MM.1S (cell line): ENCODE results near the gene IPCEF1.

Source experiments
- DNase-seq: peaks from one replicate; pipeline ENCODE4 v3.0.0-alpha.2; 2015
- H2AFZ ChIP-seq: fragments of 300-600 bp; sonication (generic); 2 replicates; pipeline ENCODE4 v1.6.0; 2016; ENCODE audit warnings: antibody characterized with exemption, low read length
- H3F3A ChIP-seq: fragments of 300-600 bp; sonication (generic); 2 replicates; pipeline ENCODE4 v1.6.1; 2016; ENCODE audit warnings: mild to moderate bottlenecking, antibody characterized with exemption, low read length, moderate library complexity, mixed read lengths; ENCODE audit not compliant: insufficient read depth
- H3K27ac ChIP-seq: fragments of 300-600 bp; sonication (generic); 2 replicates; pipeline ENCODE4 v1.5.1; 2016; ENCODE audit warnings: mild to moderate bottlenecking, low read length
- H3K27me3 ChIP-seq: fragments of 300-600 bp; sonication (generic); replicated peaks from 2 replicates; pipeline ENCODE4 v1.6.0; 2016; ENCODE audit warnings: low read length; ENCODE audit not compliant: insufficient read depth
- H3K36me3 ChIP-seq: fragments of 300-600 bp; sonication (generic); replicated peaks from 2 replicates; pipeline ENCODE4 v1.6.1; 2016; ENCODE audit warnings: mild to moderate bottlenecking, low read length, mixed read lengths; ENCODE audit not compliant: insufficient read depth
- H3K4me1 ChIP-seq: fragments of 300-600 bp; sonication (generic); 2 replicates; pipeline ENCODE4 v1.6.1; 2016; ENCODE audit warnings: low read length, mixed read lengths
- H3K4me2 ChIP-seq: fragments of 300-600 bp; sonication (generic); 2 replicates; pipeline ENCODE4 v1.6.0; 2016; ENCODE audit warnings: low read depth, low read length
- H3K4me3 ChIP-seq: fragments of 300-600 bp; sonication (generic); 2 replicates; pipeline ENCODE4 v1.5.1; 2016; ENCODE audit warnings: low read length, mixed read lengths
- H3K79me2 ChIP-seq: fragments of 300-600 bp; sonication (generic); 2 replicates; pipeline ENCODE4 v1.6.1; 2016; ENCODE audit warnings: mixed run types, low read length, mixed read lengths
- H3K9ac ChIP-seq: fragments of 300-600 bp; sonication (generic); 2 replicates; pipeline ENCODE4 v1.6.1; 2016; ENCODE audit warnings: low read length, mixed read lengths
- H3K9me2 ChIP-seq: fragments of 300-600 bp; sonication (generic); replicated peaks from 2 replicates; pipeline ENCODE4 v1.6.1; 2016; ENCODE audit warnings: mild to moderate bottlenecking, low read length, mixed read lengths; ENCODE audit not compliant: insufficient read depth
- H3K9me3 ChIP-seq: fragments of 300-600 bp; sonication (generic); replicated peaks from 2 replicates; pipeline ENCODE4 v1.6.1; 2016; ENCODE audit warnings: mild to moderate bottlenecking, low read length, mixed read lengths; ENCODE audit not compliant: insufficient read depth
- H4K20me1 ChIP-seq: fragments of 300-600 bp; sonication (generic); 2 replicates; pipeline ENCODE4 v1.6.1; 2016; ENCODE audit warnings: mild to moderate bottlenecking, low read length, moderate library complexity, mixed read lengths; ENCODE audit not compliant: insufficient read depth
- EZH2 ChIP-seq: fragments of 300-600 bp; sonication (generic); optimal IDR thresholded peaks from 2 replicates; pipeline ENCODE3; 2017; ENCODE audit warnings: low read depth, mild to moderate bottlenecking, antibody characterized with exemption, low read length, mixed read lengths
- EZH2phosphoT487 ChIP-seq: fragments of 300-600 bp; sonication (generic); IDR thresholded peaks from 2 replicates; pipeline ENCODE4 v1.6.1; 2018; ENCODE audit warnings: antibody characterized with exemption, low read length
- TF ChIP-seq, protein P1 (sequence below): fragments of 300-600 bp; sonication (generic); IDR thresholded peaks from 2 replicates; pipeline ENCODE4 v1.5.1; 2016; ENCODE audit warnings: antibody characterized with exemption, low read length, mixed read lengths

IPCEF1 gene

DNA sequence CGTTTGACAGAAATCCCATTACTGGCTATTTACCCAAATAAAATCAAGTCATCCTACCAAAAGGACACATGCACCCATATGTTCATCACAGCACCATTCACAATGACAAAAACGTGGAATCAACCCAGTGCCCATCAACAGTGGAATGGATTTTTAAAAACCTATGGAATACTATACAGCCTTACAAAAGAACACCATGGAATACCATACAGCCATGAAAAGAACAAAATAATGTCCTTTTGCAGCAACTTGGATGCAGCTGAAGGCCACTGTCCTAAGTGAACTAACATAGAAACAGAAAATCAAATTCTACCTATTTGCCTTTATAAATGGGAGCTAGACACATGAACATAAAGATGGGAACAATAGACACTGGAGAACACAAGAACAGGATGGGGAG, 17.4 kb upstream of the IPCEF1 start:
- Histone ChIP-seq H3K4me3 (no peak overlapping the region), H3K4me2 (no peak overlapping the region), H3K9me2 (no peaks in the 10 kb centered on the region), H4K20me1 (no peaks in the 10 kb centered on the region), H3K36me3 (no peaks in the 10 kb centered on the region), H3K79me2 (no peaks in the 10 kb centered on the region), H3K9me3 (no peaks in the 10 kb centered on the region), H2AFZ (no peak overlapping the region), H3K4me1 (no peaks in the 10 kb centered on the region), H3F3A (no peaks in the 10 kb centered on the region), H3K27ac (no peak overlapping the region), H3K27me3 (no peaks in the 10 kb centered on the region), H3K9ac (no peak overlapping the region)
- TF ChIP-seq EZH2 (no peak), EZH2phosphoT487 (no peak)
- TF ChIP-seq, protein P1, sequence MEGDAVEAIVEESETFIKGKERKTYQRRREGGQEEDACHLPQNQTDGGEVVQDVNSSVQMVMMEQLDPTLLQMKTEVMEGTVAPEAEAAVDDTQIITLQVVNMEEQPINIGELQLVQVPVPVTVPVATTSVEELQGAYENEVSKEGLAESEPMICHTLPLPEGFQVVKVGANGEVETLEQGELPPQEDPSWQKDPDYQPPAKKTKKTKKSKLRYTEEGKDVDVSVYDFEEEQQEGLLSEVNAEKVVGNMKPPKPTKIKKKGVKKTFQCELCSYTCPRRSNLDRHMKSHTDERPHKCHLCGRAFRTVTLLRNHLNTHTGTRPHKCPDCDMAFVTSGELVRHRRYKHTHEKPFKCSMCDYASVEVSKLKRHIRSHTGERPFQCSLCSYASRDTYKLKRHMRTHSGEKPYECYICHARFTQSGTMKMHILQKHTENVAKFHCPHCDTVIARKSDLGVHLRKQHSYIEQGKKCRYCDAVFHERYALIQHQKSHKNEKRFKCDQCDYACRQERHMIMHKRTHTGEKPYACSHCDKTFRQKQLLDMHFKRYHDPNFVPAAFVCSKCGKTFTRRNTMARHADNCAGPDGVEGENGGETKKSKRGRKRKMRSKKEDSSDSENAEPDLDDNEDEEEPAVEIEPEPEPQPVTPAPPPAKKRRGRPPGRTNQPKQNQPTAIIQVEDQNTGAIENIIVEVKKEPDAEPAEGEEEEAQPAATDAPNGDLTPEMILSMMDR: no peak
- no peak for DNase-seq

DNA sequence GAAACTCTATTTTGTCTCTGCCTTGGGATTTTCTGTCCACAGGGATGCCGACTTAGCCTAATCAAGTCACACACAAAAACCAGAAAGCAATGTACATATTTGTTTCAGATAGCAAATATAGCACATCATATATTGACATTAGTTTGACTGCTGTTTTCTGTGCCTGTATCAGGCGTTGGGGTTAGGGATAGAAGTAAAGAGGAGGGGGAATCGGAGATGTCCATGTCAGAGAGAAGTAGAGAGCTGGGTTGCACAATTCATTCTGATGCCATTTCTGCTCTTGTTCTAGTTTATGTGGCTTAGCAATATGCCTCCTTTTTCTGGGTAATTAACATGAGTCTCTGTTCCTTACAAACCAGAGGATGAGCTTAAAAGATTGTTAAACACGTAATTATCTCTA, 14.7 kb upstream of the IPCEF1 start:
- no peak overlapping the region for H3K9ac ChIP-seq
- no peak for DNase-seq
- no peak overlapping the region for H2AFZ ChIP-seq
- H3K27me3 ChIP-seq: no peaks in the 10 kb centered on the region
- H3K4me3 ChIP-seq: no peak overlapping the region
- H3F3A ChIP-seq: no peaks in the 10 kb centered on the region
- H3K9me2 ChIP-seq: no peaks in the 10 kb centered on the region
- H3K4me2 ChIP-seq: no peak overlapping the region
- H3K36me3 ChIP-seq: no peaks in the 10 kb centered on the region
- H3K9me3 ChIP-seq: no peaks in the 10 kb centered on the region
- TF ChIP-seq EZH2 (no peak), EZH2phosphoT487 (no peak)
- TF ChIP-seq, protein P1: no peak
- no peaks in the 10 kb centered on the region for H4K20me1 ChIP-seq
- H3K27ac ChIP-seq: no peak overlapping the region
- H3K79me2 ChIP-seq: no peaks in the 10 kb centered on the region
- H3K4me1 ChIP-seq: no peaks in the 10 kb centered on the region

DNA sequence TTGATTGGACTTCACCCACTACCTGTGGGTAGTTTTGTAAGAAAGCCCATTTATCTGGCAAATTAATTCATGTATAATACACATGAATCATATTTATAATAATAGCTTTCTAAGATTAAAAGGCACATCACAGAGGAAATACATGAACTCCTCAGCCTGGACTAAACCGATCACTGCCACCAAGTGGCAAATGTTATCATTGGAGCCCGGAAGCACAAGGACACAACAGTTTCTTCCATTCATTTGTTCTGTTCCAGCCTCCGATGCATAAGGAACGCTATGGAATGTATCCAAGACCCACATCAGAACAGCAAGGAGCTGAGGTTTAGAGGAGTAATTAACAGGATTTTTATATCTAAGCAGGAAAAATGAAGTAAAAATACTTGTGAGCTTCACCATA, 13.9 kb upstream of the IPCEF1 start:
- Histone ChIP-seq H3K9ac (no peak overlapping the region), H3K36me3 (no peaks in the 10 kb centered on the region), H4K20me1 (no peaks in the 10 kb centered on the region), H3K4me3 (no peak overlapping the region), H3K27me3 (no peaks in the 10 kb centered on the region), H2AFZ (no peak overlapping the region), H3K9me3 (no peaks in the 10 kb centered on the region), H3K4me1 (no peaks in the 10 kb centered on the region), H3F3A (no peaks in the 10 kb centered on the region), H3K9me2 (no peaks in the 10 kb centered on the region), H3K79me2 (no peaks in the 10 kb centered on the region), H3K27ac (no peak overlapping the region), H3K4me2 (no peak overlapping the region)
- DNase-seq: no peak
- TF ChIP-seq EZH2phosphoT487 (no peak), EZH2 (no peak)
- TF ChIP-seq, protein P1: no peak
